Measurements from ENCODE around the gene BAHCC1.
A peak's percentile ranks its signal among the peaks of the same experiment; 100 is the strongest.

The BAHCC1 gene

GRCh38 chr17:81492202-81492601, 96.9 kb downstream of the BAHCC1 start:
- DNase-seq (ENCODE audit: low read depth, low spot score), result no peak

GRCh38 chr17:81492706-81493105, 97.4 kb downstream of the BAHCC1 start:
- no peak for DNase-seq (ENCODE audit: low read depth, low spot score)

- no peak for DNase-seq (ENCODE audit: low read depth, low spot score)
Measured at GRCh38 chr17:81493198-81494038, 98.2 kb downstream of the BAHCC1 start.

GRCh38 chr17:81494626-81495377, 99.5 kb downstream of the BAHCC1 start:
- DNase-seq (ENCODE audit: low read depth, low spot score), result no peak

- no peak for DNase-seq (ENCODE audit: low read depth, low spot score)
Measured at GRCh38 chr17:81498953-81499600, 103.8 kb downstream of the BAHCC1 start.

- no peak for DNase-seq (ENCODE audit: low read depth, low spot score)
Measured at GRCh38 chr17:81499601-81499970, 104.3 kb downstream of the BAHCC1 start.

GRCh38 chr17:81500047-81500446, 104.8 kb downstream of the BAHCC1 start:
- DNase-seq (ENCODE audit: low read depth, low spot score), result no peak

- DNase-seq (ENCODE audit: low read depth, low spot score), result no peak
Measured at GRCh38 chr17:81502471-81503017, 107.3 kb downstream of the BAHCC1 start.

GRCh38 chr17:81503619-81504018, 108.4 kb downstream of the BAHCC1 start:
- no peak for DNase-seq (ENCODE audit: low read depth, low spot score)

- DNase-seq (ENCODE audit: low read depth, low spot score), result no peak
Measured at GRCh38 chr17:81508639-81509206, 113.5 kb downstream of the BAHCC1 start.

- DNase-seq (ENCODE audit: low read depth, low spot score), result peak; percentile 41
Measured at GRCh38 chr17:81509207-81509971, 114.1 kb downstream of the BAHCC1 start.

- DNase-seq (ENCODE audit: low read depth, low spot score), result peak; percentile 27
Measured at GRCh38 chr17:81509972-81510784, 114.9 kb downstream of the BAHCC1 start.

GRCh38 chr17:81510785-81511553, 115.7 kb downstream of the BAHCC1 start:
- DNase-seq (ENCODE audit: low read depth, low spot score), result peak; percentile 69

GRCh38 chr17:81511554-81511803, 116.2 kb downstream of the BAHCC1 start:
- DNase-seq (ENCODE audit: low read depth, low spot score), result no peak

- DNase-seq (ENCODE audit: low read depth, low spot score), result peak; percentile 67
Measured at GRCh38 chr17:81511804-81512561, 116.7 kb downstream of the BAHCC1 start.

- peak; percentile 99 for DNase-seq (ENCODE audit: low read depth, low spot score)
Measured at GRCh38 chr17:81512562-81513371, 117.5 kb downstream of the BAHCC1 start, which contains the start of gene ACTG1. ACTG1 (minus strand) TSS chr17:81512799; CDS start chr17:81512354, 445 bp downstream.

GRCh38 chr17:81513372-81513752, 118.1 kb downstream of the BAHCC1 start:
- peak; percentile 77 for DNase-seq (ENCODE audit: low read depth, low spot score)
